ENCODE results near the gene TESPA1. TPM values are rescaled to one million over a fixed set of nuclear protein-coding genes. Genes with fewer than 3 reads are reported as not detected.
"Not testable (repeated sequence)": the region's sequence is repeated elsewhere in the genome, so short reads cannot be mapped to it uniquely, and the experiment has no call there.

The TESPA1 gene
- total RNA-seq, 1 donor from 2014 or later, result 0.65 TPM

GRCh38 chr12:54987611-54988231, 3.2 kb upstream of the TESPA1 start:
- intact Hi-C loops (cut with DNase I), result no loop called here

DNA sequence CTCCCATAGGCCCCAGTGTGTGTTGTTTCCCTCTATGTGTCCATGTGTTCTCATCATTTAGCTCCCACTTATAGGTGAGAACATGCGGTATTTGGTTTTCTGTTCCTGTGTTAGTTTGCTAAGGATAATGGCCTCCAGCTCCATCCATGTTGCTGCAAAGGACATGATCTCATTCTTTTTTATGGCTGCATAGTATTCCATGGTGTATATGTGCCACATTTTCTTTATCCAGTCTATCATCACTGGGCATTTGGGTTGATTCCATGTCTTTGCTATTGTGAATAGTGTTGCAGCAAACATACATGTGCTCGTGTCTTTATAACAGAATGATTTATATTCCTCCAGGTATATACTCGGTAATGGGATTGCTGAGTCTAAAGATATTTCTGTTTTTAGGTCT, 2.2 kb upstream of the TESPA1 start:
- intact Hi-C loops (cut with DNase I); DNase-seq (ENCODE audit: low spot score): not testable (repeated sequence)

More at GRCh38 chr12:54987611-54988231, 3.2 kb upstream of the TESPA1 start:
- DNase-seq (ENCODE audit: low spot score), result no peak

- no peak for DNase-seq (ENCODE audit: low spot score)
- intact Hi-C loops (cut with DNase I), result no loop called here
Measured at GRCh38 chr12:54983536-54984101, 943 bp downstream of the TESPA1 start.

DNA sequence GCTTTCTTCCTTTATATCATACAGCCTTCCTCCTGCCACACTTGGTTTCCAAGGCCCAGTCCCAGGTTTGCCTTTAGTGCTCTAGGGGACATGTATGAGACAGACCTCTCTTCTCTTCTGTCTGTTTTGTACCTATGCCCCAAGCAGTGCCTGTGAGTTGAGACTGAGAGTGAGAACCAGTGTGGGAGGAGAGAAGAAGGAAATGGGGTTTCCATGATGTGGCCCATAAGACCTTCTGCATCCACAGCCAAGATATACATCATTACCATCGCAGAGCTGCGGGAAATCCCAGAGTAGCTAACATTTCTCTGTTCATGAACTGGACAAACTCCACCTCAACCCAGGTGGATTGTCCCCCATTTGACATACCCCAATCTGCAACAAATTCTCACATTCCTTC, 2.8 kb downstream of the TESPA1 start:
- no peak for DNase-seq (ENCODE audit: low spot score)
- intact Hi-C loops (cut with DNase I), result no loop called here

- intact Hi-C loops (cut with DNase I), result no loop called here
- no peak for DNase-seq (ENCODE audit: low spot score)
Measured at GRCh38 chr12:54980341-54980740, 4.2 kb downstream of the TESPA1 start.

DNA sequence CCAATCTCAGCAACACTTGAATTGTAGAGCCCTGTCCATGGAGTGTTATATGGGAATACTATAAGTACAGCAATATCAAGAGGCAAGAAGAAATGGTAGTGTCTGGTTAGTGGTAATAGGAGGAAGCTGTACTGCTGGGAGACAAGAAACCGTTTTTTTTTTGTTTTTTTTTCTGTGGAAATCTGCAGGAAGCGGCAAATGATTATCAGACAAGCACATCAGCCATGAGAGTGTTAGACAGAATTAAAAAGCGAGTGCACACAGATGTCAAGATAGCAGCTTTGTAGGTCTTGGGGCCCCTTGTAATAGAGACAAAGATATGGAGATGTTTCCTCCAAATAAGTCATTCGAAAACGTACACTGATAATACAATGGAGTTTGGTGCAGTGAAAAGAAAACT, 6.7 kb downstream of the TESPA1 start:
- intact Hi-C loops (cut with DNase I), result no loop called here

GRCh38 chr12:54977155-54977554, 7.4 kb downstream of the TESPA1 start:
- intact Hi-C loops (cut with DNase I), result no loop called here

More for the DNA sequence above, 6.7 kb downstream of the TESPA1 start:
- DNase-seq (ENCODE audit: low spot score), result no peak

DNA sequence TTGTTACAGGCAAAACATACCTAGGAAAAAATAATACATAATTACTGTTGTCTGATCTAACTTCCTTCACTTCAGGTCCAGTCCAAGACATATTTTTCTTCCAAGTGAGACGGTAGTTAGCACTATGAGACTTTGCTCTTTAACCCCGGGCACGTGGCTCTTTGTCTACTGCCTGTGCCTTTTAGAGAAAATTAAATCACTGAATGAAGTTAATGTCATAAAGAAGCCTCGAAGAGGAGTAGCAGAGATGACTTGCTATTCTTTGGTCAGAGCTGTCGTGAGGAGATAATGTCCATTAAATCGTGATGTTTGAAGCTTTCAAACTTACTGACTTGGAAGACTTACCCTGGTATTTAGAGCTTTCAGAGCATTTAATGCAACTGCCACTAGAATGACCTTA, 8.7 kb downstream of the TESPA1 start:
- intact Hi-C loops (cut with DNase I), result no loop called here

More at GRCh38 chr12:54977155-54977554, 7.4 kb downstream of the TESPA1 start:
- no peak for DNase-seq (ENCODE audit: low spot score)

GRCh38 chr12:54975272-54975671, 9.3 kb downstream of the TESPA1 start:
- intact Hi-C loops (cut with DNase I), result no loop called here
- no peak for DNase-seq (ENCODE audit: low spot score)

More for the DNA sequence above, 8.7 kb downstream of the TESPA1 start:
- DNase-seq (ENCODE audit: low spot score), result no peak

DNA sequence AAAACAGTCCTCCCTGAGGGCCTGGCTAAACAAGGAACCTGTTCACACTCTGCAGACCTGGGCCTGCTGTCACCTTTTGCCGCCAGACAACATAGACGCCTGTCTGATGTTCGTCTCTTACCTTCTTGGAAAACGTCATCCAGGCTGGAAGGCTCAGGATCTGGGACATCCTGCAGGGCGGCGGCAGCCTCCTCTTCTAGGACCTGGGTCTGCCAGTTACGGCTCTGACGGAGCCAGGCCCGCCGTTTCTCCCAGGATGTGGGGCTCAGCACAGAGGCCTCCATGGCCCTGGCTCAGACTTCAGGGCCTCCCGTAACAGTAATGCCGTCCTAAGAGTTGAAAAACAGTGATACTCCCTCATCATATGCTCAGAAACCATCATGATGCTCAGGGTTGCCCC, 10.3 kb downstream of the TESPA1 start:
- DNase-seq (ENCODE audit: low spot score), result no peak
- intact Hi-C loops (cut with DNase I), result no loop called here

GRCh38 chr12:54973556-54973955, 11.0 kb downstream of the TESPA1 start:
- intact Hi-C loops (cut with DNase I), result no loop called here
- DNase-seq (ENCODE audit: low spot score), result no peak

GRCh38 chr12:54970741-54971140, 13.8 kb downstream of the TESPA1 start:
- DNase-seq (ENCODE audit: low spot score), result no peak
- intact Hi-C loops (cut with DNase I), result no loop called here

GRCh38 chr12:54968181-54968730, 16.3 kb downstream of the TESPA1 start:
- intact Hi-C loops (cut with DNase I), result no loop called here
- no peak for DNase-seq (ENCODE audit: low spot score)

DNA sequence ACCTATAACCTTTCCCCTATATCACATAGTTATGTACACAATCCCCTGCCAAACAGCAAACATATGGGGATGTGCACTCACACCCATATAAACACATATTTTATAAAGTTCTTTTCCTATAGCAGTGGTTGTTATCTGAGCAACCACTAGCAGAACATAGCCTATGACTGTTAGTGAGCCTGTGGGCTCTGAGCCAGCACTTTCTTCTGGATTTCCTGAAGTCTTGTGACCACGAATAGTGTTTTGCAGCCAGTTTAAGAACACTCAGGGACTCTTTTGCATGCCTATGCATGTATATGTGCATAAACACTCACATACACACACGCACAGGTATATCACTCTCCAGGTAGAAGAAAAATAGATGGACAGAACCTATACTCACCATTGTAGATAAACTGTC, 17.1 kb downstream of the TESPA1 start:
- intact Hi-C loops (cut with DNase I), result no loop called here
- DNase-seq (ENCODE audit: low spot score), result no peak

DNA sequence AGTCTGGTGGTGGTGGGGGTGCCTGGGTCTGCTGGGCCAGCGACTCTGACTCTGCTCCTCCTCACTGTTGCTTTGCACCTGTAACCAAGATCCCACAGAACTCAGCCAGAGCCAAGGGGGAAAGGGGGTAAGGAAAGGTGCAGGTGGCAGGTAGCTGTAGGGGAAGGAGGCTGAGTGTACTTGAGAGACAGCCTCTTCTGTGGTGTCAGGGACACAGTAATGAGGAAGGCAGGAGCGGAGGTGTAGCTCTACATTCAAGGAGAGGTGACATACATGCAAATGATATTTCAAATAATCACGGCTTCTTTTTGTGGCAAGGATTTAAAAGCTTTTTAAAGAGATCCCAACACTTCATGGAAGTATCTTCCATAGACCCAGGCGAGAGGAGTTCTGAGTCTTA, 23.4 kb downstream of the TESPA1 start:
- intact Hi-C loops (cut with DNase I), result no loop called here
- no peak for DNase-seq (ENCODE audit: low spot score)

DNA sequence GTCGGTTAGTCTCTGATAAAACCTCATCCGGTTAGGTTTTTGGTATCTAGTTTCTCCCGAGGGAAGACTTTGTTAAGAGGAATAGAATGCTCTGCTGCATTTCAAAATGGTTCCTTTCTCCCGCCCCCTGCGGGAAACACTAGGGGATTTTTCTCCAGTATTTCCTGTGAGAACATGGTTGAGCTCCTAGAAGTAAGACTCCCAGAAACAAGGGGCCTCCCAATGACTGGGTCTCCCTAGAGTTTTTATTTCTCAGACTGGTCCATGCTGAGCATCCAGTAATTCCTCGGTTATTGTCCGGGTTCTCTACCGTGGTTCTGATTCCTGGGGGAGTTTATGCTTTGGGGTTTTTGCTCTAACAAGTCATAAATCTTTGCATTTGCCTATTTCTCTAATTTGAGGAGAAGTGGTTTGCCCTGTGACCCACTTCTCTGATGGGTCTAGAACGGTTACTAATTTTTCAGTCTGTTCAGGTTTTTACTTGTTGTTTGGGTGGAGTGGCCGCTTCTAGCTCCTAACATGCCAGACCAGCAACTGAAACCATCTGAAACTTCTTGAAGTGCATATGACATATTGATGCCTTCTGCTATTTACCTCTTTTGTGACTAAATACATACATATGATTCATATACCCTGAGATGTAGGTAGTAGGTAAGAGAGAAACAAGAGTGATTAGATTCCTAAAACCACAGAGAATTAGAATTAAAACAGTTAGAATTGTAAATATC, 25.1 kb downstream of the TESPA1 start:
- DNase-seq (ENCODE audit: low spot score), result no peak

DNA sequence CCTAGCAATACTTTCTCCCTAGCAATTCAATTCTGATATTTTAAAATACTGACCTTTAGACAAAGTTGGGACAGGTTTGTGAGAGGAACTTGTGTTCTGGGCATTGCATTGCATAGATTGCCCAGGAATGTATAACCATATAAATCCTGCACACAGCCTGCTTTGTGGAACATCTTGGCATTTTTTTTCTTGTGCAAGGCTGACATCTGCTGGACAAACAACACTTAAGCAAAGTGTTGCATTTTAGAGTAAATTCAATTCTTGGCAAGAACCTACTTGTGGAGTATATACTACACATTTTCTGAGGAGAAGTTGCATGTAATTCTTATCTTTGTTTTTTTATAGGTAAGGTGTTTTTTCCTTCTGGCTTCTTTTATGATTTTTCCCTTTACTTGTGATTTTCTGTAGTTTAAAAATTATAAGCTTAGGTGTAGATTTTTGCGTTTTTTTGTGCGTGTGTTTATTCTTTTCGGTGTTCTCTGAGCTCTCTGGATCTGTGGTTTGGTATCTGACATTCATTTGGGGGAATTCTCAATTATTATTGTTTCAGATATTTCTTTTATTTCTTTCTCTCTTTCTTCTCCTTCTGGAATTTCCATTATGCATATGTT, 26.4 kb downstream of the TESPA1 start:
- DNase-seq (ENCODE audit: low spot score), result no peak
- intact Hi-C loops (cut with DNase I), result loop anchor here (2.0 kb wide), 1 partner anchor 257 kb away; no protein-coding TSS in a partner anchor

More for the DNA sequence above, 25.1 kb downstream of the TESPA1 start:
- intact Hi-C loops (cut with DNase I), result loop anchor here (2.0 kb wide), 1 partner anchor 259 kb away; no protein-coding TSS in a partner anchor

DNA sequence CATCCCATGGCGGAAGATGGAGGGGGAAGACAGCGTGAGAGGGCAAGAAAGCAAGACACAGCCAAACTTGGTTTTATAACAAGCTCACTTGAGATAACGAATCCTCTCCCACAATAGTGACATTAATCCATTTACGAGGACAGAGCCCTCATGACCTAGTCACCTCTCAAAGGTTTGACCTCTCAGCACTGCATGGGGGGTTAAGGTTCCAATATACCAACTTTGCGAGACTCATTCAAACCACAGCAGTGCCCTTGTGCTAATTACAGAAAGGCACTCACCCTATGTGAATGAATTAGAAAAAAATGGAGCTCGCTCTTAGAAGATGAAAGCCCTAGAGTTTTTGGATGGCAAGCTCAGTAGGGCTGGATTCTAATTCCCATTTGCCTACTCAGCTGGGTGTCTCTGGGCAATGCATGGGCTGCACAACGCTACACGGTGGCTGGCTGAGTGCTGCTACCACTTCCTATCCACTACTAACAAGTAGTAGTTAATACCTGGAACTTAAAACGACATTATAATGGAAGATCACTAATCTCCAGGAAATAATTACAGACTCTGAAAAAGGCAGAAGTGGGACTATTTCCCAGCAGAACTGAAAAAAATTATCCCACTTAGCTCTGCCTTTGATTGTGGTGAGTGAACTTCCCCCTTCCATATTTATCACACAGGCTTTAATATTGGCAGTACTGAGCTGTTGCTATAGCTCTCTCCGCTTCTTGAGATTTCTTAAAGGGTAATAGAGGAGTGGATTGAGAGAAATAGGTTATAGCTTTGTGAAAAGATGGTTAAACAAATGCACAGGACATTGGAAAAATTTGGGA, 27.5 kb downstream of the TESPA1 start:
- no peak for DNase-seq (ENCODE audit: low spot score)
- intact Hi-C loops (cut with DNase I), result loop anchor here (1.0 kb wide), 1 partner anchor 208 kb away; no protein-coding TSS in a partner anchor

DNA sequence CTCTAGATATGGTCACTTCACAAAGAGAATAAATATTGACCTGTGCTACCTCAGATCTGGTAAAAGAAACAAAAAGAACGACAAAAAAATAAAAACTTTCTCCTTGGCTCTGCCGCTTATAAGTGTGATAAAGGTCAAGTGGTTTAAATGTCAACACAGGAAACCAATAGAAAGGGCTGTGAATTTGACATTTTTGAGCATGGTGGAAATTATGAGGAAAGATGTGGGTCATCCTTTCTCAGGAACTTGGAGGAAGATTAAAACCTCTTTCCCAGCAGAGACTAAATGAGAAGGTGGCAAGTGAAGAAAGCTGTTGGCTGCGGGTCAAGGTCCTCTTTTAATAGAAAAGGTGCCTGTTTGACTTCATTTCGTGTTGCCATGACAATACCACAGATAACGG, 28.2 kb downstream of the TESPA1 start:
- intact Hi-C loops (cut with DNase I), result no loop called here
- DNase-seq (ENCODE audit: low spot score), result no peak
